GM12865 (cell line): Measurements from ENCODE around the gene HSD11B2.

Experiments used
- DNase-seq: peaks from one replicate; pipeline ENCODE4 v3.0.0; 2010; ENCODE audit warnings: low read depth
- H3K4me3 ChIP-seq: 2 replicates; pipeline ENCODE4 v1.5.1; 2011; ENCODE audit warnings: mild to moderate bottlenecking, low read depth, low read length, control low read depth
- CTCF ChIP-seq: IDR thresholded peaks from 2 replicates; pipeline ENCODE4 v1.5.1; 2011; ENCODE audit warnings: low read length, control low read depth, low read depth, inconsistent platforms; ENCODE audit not compliant: insufficient read depth; ENCODE audit errors: missing control alignments

Gene HSD11B2

GRCh38 chr16:67480833-67481560 is 50.1 kb downstream of the HSD11B2 start, which contains the start of gene ATP6V0D1:
Gene ATP6V0D1 (minus strand): TSS chr16:67481157. CDS start chr16:67481086, 71 bp downstream.
- H3K4me3 ChIP-seq, result peak within 1 kb of the TSS; percentile 92
- DNase-seq, result peak; percentile 99

DNA sequence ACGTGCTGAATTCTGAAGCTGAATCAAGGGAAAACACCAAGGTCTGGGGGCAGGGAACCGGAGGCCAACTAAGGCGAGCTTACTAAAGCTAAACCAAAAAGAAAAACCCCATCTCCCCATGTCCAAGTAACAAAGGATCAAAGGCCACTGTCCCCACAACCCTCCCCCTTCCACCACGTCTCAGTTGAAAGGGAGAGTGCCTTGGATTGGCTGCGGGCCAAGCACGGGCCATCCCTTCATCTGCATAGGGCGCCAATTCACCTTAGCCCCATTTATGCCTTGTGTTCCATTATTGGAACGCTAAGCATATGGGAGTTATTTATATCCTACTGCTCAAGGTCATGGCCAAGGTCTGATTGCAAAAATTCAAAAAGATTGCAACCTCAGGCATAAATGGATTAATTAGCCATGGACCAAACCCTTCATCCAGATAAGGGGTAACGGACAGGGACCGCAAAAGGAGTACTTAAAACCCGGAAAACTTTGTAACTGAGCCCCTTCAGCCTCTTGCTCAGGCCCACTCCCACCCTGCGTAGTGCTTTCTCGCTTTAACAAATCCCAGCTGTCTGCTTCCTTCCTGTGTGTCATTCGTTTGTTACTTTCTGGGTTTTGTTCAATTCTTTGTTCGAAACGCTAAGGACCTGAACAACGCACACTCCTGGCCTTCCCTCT is 50.8 kb downstream of the HSD11B2 start:
- no peak for TF ChIP-seq CTCF
- H3K4me3 ChIP-seq, result peak overlapping the region; percentile 92
- DNase-seq, result peak; percentile 70

More at GRCh38 chr16:67480833-67481560, 50.1 kb downstream of the HSD11B2 start, which contains the start of gene ATP6V0D1:
- TF ChIP-seq CTCF, result peak; percentile 86

DNA sequence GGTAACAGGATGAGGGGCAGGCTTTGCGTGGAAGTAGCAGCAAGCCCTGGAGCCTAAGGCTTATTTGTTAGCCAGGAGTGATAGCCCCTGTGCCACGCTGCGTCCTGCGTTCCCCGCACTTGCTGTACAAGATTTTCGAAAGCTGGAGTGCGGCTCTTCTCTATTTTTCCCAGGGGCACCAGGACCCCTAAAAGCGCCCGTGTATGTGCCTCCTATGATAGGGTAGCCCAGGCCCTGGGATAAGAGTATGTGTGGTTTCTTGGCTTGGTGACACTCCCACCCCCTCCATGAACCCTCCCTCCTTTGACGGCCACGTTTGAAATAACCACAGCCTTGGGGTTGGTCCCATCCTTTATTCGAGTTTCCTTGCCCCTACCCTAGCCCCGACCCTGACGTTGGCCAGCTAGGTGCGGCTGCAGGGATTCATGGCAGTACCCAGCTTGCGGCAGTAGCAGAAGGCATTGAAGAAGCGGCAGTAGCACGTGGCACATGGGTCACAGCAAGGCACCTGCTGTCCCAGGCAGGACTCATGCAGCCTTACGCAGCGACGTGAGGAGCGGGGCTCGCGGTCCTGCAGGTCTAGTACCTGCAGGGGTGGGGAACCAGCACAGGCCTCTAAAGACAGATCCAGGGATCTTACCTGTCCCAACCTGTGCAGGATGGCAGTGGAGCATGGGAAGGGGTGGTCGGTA is 51.5 kb downstream of the HSD11B2 start:
- DNase-seq, result peak; percentile 38
- H3K4me3 ChIP-seq, result peak overlapping the region; percentile 92
- TF ChIP-seq CTCF, result no peak

DNA sequence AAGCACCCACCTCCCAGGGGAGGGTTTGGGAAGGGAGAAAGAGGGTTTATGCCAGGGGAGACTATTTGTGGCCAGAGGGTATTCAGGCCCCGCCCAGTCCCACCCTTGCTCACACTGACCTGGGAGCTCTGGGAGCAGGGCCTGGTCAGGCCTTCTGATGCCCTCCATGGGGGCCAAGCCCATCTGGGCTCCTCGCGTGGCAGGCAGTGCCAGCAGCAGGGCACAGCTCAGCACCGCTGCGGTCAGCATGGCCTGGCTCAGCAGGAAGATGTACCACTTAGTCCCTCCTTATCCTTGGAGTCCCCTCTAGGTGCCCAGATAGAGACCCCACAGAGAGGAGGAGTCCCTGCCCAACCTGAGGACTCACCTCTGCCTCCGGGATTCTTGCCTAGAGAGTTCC is 52.2 kb downstream of the HSD11B2 start, which contains the start of gene AGRP:
Gene AGRP (minus strand): TSS at position 398 of the 400 bp plus-strand sequence. CDS start 149 bp downstream, at position 249.
- no peak for DNase-seq
- no peak for TF ChIP-seq CTCF
- peak within 1 kb of the TSS; percentile 92 for H3K4me3 ChIP-seq

- TF ChIP-seq CTCF, result no peak
- no peak overlapping the region for H3K4me3 ChIP-seq
- DNase-seq, result no peak
Observed at GRCh38 chr16:67483731-67484525, 53.0 kb downstream of the HSD11B2 start.

GRCh38 chr16:67486805-67487204 is 55.9 kb downstream of the HSD11B2 start:
- no peak overlapping the region for H3K4me3 ChIP-seq
- TF ChIP-seq CTCF, result no peak
- no peak for DNase-seq
